ENCODE measurements around the gene WIZ.
"Not testable (repeated sequence)": the region's sequence is repeated elsewhere in the genome, so short reads cannot be mapped to it uniquely, and the experiment has no call there.

WIZ gene, protein sequence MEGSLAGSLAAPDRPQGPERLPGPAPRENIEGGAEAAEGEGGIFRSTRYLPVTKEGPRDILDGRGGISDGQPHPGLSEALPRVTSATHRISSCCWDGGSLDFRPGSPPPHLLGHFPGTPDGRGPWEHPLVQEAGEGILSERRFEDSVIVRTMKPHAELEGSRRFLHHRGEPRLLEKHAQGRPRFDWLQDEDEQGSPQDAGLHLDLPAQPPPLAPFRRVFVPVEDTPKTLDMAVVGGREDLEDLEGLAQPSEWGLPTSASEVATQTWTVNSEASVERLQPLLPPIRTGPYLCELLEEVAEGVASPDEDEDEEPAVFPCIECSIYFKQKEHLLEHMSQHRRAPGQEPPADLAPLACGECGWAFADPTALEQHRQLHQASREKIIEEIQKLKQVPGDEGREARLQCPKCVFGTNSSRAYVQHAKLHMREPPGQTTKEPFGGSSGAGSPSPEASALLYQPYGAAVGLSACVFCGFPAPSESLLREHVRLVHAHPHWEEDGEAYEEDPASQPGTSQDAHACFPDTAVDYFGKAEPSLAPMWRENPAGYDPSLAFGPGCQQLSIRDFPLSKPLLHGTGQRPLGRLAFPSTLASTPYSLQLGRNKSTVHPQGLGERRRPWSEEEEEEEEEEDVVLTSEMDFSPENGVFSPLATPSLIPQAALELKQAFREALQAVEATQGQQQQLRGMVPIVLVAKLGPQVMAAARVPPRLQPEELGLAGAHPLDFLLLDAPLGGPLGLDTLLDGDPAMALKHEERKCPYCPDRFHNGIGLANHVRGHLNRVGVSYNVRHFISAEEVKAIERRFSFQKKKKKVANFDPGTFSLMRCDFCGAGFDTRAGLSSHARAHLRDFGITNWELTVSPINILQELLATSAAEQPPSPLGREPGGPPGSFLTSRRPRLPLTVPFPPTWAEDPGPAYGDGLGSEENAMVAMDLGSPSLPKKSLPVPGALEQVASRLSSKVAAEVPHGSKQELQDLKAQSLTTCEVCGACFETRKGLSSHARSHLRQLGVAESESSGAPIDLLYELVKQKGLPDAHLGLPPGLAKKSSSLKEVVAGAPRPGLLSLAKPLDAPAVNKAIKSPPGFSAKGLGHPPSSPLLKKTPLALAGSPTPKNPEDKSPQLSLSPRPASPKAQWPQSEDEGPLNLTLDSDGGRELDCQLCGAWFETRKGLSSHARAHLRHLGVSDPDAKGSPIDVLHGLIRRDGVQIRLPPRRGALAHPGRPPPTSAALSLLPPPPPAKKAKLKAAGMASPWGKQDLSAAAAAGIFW (N-terminal part only)

DNA sequence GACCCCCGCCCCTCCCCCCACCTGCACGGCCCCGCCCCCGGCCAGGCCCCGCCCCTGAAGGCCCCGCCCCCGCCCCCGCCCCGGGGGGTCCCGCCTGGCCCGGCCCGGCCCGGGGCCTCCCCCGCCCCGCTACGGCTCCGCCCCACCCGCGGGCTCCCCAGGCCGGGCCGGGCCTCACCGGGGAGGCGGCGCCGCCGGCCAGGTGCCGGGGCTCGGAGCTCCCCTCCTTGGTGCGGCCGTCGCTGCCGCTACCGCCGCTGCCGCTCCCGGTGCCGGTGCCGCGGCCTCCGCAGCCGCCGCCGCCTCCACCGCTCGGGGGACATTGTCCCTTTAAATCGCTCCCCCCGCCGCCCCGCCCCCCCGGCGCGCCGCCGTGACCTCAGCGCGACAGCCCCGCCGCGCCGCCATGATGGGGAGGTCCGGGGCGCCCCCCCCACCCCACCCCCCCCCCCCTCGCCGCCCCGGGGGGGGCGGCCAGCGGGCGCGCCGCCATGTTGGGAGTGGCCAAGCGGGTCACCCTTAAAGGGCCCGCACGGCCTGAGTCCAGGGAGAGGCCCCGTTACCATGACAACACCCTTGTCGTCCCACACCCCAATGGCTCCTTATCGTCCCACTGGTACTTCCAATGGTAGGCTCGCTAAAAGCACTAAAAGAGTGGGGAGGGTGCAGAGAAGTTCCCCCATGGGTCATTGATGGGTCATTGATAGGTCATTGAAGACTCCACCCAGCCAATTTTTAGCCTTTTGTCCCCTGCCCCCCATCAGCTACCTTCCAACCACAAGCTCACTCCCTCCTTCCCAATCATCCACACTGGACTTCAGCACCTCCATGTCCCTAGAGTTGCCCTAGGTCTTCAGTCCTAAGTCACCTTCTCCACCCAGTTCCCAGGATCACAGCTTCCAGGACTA, at the start of gene WIZ:
Gene WIZ, minus strand, starts transcription at position 337 of the 908 bp plus-strand sequence. CDS start 1,649 bp downstream, outside the sequence.
- in situ Hi-C loops (cut with MboI; ENCODE audit: low sequenced_read_pairs): no loop called here

DNA sequence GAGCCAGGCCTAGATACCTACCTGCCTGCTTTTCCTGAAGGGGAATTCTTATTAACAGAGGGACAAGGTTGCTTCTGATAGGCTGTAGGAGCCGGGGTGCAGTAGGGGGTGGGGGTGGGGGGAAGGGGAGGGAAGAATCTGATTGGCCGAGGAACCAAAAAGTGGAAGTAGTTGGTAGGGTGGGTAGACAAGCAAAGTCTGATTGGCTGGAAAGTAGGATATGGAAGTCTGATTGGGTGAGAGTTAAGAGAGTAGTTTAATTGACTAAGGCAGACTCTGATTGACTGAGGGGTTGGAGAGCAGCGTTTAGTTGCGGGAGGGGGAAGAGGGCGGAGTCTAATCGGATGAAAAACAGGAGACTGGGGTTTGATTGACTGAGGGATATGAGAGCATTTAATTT, 49.2 kb upstream of the WIZ start:
- in situ Hi-C loops (cut with MboI; ENCODE audit: low sequenced_read_pairs): no loop called here

DNA sequence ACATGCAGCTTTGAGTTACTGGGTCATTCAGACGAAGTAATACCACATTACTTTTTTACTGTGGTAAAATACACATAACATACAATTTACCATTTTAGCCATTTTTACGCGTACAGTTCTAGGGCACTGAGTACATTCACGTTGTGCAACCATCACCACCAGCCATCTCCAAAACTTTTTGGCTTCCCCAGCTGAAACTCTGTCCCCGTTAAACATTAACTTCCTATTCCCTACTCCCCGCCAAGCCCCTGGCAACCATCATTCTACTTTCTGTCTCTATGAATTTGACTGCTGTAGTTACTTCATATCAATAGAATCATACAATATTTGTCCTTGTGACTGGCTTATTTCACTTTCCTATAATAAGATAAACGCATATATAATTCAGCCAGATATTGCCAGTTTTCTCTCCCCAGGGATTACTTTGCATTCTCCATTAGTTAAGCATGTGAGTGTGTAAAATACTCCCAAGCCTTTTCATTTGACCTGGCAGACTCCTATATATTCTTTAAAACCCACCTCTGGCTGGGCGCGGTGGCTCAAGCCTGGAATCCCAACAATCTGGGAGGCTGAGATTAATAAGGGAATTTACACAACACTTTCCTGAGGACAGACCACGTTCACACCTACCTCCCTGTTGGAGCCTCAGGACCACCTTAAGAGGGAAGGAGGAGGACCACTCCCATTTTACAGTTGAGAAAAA, 48.6 kb upstream of the WIZ start:
- in situ Hi-C loops (cut with MboI; ENCODE audit: low sequenced_read_pairs): no loop called here

DNA sequence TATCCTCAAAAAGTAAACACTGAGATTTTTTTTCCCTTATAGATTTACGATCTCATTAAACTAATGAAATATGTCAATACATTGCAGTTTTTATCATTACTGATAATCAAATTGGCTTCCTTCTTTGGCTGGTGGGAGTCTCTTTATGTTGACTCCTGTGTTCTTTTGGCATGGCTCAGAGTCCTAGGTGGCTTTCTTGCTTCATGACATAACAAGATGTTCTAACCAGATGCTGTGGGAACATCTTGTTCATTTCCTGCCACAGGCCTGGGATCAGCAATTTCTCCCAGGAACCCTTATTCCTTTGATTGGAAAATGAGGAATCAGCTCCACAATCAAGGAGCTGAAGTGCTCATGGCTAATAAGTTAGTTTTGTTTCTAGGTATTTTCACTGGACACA, 45.4 kb upstream of the WIZ start:
- in situ Hi-C loops (cut with MboI; ENCODE audit: low sequenced_read_pairs): no loop called here

DNA sequence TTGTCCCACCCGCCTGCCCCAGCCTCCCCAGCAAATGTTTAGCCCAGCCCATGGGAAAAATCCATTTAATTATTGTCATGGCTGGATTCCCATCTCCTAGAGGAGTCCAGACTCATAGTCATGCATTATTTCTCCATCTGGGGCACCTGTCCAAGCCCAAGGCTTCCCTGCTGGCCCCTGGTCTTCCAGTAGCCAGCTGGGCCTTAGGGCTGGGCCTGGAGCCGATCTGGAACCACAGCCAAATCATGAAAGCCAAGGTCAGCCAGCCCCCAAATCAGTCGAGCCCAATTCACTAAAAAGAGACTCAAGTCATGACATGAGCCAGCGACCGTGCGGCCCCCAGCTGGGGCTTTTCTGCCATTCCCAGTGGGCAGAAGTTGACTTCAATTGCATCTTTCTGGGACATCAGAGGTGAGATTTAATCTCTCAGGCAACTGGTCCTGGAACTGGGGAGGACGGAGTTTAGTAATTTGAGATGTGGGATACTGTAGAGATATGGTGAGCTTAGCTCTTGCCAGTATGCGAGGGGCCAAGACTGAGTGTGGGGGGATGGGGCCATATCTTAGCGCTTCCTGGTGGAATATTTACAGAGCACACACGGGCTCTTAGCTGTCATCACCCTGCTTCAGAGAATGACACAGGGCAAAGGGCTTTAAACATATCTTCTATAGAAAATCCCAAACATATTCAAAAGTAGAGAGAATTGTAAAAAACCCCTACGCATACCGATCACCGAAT, 38.9 kb upstream of the WIZ start:
- in situ Hi-C loops (cut with MboI; ENCODE audit: low sequenced_read_pairs): no loop called here

DNA sequence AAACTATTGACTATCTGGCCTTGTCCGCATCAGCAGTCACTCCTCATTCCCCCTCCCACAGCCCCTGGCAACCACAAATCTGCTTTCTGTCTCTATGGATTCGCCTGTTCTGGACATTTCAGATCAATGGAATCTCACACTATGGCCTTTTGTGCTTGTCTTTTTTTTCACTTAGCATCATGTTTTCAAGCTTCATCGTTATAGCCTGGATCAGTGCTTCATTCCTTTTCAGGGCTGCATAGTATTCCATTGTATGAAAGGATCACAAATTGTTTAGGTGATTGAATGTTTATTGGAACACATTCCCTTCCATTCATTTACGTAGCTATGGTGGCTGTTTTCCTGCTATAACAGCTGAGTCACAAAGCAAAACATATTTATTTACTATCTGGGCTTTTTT, 37.3 kb upstream of the WIZ start:
- in situ Hi-C loops (cut with MboI; ENCODE audit: low sequenced_read_pairs): no loop called here

DNA sequence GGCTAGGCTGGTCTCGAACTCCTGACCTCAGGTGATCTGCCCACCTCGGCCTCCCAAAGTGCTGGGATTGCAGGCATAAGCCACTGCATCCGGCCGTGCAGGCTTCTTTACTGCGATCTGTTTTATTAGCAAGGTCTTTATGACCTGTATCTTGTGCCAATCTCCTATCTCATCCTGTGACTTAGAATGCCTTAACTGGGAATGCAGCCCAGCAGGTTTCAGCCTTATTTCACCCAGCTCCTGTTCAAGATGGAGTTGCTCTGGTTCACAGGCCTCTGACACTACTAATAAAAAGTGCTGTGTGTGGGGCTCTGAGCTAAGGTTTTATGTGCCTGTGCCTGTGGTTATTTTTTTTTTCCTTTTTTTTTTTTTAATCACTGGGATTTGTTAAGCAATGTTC, 36.0 kb upstream of the WIZ start:
- in situ Hi-C loops (cut with MboI; ENCODE audit: low sequenced_read_pairs): not testable (repeated sequence)

DNA sequence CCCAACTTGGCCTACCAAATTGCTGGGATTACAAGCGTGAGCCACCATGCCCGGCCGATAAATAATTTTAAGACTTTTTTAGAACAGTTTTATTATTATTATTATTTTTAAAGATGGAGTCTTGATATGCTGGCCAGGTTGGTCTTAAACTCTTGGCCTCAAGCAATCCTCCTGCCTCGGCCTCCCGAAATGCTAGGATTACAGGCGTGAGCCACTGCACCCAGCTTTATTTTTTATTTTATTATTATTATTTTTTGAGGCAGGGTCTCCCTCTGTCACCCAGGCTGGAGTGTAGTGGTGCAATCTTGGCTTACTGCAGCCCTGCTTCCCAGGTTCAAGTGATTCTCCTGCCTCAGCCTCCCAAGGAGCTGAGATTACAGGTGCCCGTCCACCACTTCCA, 31.2 kb upstream of the WIZ start:
- in situ Hi-C loops (cut with MboI; ENCODE audit: low sequenced_read_pairs): not testable (repeated sequence)

DNA sequence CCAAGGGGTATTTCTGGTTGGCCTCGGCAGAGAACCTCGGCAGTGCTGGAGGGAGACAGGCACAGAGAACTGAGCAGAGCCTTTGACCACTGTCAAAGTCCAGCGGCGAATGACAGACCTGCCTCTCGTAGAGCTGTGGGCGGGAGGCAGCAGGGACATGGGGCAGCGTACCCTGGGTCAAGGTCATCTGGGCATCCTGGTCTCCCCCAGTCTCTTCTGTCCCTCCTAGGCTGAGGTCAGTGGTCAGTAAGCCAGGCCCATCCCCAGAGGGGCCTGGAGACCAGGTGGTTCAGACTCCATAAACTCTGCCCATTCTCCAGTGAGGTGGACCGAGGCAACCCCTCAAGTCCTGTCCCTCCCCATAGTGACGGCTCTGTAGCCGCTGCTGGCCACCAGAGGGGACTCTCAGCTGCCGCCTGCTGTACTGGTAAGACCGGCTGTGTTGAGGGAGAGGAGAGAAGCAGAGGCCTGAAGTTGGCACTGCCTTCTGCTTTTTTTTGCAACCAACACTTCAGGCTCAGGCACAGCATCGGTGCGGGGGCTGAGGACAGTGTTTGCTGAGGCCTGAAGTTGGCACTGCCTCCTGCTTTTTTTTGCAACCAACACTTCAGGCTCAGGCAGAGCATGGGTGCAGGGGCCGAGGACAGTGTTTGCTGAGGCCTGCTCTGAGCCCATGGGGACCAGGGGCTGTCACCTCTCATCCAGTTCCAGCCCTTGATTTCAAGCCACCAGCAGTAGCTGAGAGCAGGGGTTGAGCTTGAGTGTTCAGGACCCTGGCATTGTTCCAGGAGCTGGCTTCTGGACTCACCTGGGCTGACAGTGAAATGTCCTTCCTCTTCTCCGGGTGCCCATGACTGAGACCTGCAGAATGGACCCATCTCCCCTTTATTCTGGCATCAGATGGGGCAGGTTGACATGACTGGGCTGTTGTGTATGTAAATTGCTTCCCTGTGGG, 29.9 kb upstream of the WIZ start, which contains the start of gene PGLYRP2:
Gene PGLYRP2, minus strand, starts transcription at position 111 of the 955 bp plus-strand sequence. CDS start 130 bp downstream, outside the sequence.
- in situ Hi-C loops (cut with MboI; ENCODE audit: low sequenced_read_pairs): no loop called here

DNA sequence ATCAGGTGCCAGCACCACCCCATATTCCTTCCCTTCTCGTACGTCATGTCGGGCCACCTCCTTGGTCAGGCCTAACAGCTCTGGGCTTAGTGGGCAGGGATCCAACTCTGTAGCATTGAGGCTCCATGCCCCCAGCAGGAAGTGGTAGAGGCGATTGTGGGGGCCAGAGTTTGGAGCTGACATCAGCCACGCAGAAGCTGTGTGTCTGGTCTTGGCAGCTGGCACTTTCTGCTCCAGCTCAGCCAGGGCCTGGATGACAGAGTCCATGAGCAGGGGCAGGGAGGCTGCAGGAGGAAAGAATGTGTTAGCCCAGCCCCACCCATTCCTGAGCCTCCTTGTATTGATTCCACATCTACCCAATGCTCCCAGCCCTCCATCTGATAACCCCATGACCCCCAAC, 26.6 kb upstream of the WIZ start:
- in situ Hi-C loops (cut with MboI; ENCODE audit: low sequenced_read_pairs): no loop called here

DNA sequence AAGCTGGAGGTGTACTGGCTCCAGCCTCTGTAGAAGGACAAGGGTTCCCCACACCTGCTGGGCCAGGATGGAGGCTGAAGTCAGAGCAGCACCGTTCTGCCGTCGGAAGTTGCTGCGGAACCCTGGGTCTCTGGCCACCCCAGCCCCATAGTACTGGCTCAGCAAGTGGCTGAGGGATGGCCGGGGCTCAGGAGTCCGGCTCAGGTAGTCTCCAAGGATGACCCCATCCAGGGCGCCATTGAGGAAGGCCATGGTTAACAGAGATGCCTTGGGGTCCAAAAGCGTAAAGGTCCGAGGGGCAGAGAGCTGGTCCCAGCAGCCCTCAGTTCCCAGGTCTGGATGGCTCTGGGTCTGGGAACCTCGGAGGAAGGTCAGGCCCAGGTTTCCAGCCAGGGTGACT, 25.9 kb upstream of the WIZ start:
- in situ Hi-C loops (cut with MboI; ENCODE audit: low sequenced_read_pairs): no loop called here

DNA sequence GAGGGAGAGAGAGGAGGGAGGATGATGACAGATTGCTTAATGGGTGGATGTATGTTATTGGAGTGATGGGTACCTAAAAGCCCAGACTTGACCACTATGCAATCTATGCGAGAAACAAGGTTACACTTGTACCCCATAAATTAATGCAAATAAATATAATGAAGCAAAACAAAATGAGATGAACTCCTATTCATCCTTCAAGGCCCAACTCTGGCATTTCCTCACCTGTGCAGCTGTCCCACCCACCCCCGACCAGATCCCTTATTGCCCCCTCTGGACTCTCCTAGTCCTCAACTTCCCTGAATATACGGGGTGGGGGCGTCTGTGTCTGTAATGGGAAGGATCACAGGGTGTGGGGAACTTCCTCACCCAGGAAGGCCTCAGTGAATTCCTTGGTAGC, 25.4 kb upstream of the WIZ start:
- in situ Hi-C loops (cut with MboI; ENCODE audit: low sequenced_read_pairs): no loop called here

DNA sequence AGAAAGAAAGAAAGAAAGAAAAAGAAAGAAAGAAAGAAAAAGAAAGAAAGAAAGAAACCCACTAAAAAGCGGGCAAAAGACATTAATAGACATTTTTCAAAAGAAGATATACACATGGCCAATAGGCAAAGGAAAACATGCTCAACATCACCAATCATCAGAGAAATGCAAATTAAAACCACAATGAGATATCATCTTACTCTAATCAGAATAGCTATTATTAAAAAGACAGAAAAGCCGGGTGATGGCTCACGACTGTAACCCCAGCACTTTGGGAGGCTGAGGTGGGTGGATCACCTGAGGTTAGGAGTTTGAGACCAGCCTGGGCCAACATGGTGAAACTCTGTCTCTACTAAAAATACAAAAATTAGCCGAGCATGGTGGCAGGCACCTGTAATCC, 24.1 kb upstream of the WIZ start:
- in situ Hi-C loops (cut with MboI; ENCODE audit: low sequenced_read_pairs): not testable (repeated sequence)

DNA sequence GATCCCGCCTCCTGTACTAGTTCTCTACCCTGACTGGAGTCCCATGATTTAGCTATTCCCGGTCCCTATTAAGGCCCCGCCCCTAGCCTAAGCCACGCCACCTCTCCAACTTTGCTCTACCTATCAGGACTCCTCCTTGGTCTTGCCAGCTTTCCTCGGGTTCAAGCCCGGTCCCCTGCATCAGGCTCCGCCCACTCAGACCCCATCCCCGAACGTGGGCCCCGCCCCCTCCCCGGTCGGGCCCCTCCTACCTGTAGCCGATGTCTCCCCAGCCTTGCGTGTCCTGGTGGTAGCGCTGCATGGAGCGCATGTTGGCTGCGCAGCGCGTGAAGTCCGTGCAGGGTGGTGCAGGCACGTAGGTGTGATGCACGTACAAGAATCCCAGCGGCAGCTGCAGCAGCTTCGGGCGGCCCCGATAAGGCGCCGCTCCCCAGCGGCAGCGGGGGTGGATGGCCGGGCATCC, 21.9 kb upstream of the WIZ start:
- in situ Hi-C loops (cut with MboI; ENCODE audit: low sequenced_read_pairs): no loop called here

DNA sequence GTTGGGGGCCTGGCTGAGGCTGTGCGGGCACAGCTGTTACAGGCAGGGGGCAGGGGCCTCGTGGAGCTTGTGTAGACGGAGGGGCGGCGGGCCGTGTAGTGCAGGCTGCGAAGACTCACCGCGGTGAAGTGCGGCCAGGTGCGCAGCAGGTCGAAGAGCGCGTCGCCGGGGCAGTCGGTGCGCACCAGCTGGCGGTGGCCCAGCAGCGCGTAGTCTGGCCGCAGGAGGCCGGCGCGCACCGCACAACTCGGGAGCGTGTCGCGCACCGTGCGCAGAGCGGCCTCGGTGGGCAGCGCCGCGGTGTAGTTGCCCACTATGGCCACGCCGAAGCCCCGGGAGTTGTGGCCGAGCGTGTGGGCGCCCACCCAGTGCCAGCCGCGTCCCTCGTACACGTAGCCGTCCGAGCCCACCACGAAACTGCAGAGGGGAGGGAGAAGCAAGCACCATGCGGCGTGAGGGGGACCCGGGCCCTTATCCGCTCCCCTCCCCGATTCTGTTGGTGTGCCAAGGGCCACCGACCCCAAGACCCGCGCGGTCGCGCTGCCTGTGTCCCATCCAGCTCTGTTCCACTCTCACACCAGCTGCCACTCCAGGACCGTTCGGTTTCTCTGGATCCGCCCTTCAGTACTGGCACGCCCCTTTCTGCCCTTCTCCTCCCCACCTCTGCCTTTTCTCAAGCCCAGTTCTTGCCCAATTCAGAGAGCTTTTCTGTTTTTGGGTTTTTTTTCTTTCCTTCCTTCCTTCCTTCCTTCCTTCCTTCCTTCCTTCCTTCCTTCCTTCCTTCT, 19.9 kb upstream of the WIZ start:
- in situ Hi-C loops (cut with MboI; ENCODE audit: low sequenced_read_pairs): no loop called here

DNA sequence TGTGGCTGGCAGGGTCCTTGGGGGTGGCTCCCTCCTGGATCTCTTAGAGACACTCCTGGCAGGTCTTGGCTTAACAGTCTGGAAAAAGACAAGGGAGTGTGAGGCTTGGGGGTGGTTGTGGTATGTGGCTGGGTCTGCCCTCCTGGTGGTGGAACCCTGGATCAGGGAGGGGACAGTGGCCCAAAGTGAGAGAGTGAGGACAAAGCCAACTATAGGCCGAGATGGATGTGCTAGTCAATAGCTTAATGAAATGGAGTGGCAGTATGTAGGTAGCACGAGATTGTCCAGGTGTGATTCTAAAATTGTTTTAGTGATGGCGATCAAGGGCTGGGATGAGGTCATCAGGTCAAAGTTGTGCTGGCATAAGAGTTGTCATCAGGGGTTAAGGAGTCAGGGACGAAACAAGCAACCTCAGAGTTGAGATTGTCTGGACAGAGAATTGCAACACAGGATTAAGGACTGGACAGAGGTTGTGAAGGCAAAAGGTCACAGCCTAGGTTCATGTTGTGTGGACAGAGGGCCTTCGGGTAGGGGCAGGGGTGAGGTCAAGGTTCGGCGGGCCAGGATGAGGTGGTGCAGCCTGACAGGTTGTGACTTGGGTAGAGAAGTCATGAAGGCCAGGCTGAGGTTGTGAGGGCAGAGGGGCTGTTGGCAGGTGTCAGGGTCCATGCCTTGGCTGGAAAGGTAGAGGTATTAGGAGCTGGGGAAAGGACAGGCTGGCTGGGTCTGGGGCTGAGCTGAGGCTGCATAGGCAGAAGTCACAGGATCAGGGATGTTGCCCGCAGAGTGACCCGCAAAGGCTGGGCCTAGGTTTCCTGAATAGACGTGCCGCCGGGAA, 19.1 kb upstream of the WIZ start:
- in situ Hi-C loops (cut with MboI; ENCODE audit: low sequenced_read_pairs): no loop called here

Measured in hTERT RPE-1 (cell line).